ENCODE results near the gene TCTN1. TPM values are rescaled to one million over a fixed set of nuclear protein-coding genes. Genes with fewer than 3 reads are reported as not detected.
A peak's percentile ranks its signal among the peaks of the same experiment; 100 is the strongest.

Gene TCTN1
- total RNA-seq, 3 donors from 2014 or later = 7.2 to 23.7 (median 8.2) TPM

DNA sequence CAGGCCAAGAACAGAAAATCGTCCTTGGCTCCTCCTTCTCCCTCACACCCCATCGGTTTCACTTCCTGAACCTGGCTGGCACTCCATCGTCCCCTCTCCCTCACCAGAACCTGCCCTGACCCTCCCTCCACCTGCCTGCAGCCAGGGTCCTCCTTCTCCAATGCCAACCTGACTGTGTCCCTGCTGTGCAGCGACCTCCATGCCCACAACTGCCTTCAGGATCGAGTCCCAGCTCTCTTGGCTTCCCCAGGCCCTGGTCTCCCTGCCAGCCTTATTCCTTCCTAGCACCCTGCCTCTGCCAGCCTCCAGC, 55.2 kb downstream of the TCTN1 start:
- H3K4me1 ChIP-seq (ENCODE audit: low read depth) = no peaks in the 10 kb centered on the region
- TF ChIP-seq, protein P1, sequence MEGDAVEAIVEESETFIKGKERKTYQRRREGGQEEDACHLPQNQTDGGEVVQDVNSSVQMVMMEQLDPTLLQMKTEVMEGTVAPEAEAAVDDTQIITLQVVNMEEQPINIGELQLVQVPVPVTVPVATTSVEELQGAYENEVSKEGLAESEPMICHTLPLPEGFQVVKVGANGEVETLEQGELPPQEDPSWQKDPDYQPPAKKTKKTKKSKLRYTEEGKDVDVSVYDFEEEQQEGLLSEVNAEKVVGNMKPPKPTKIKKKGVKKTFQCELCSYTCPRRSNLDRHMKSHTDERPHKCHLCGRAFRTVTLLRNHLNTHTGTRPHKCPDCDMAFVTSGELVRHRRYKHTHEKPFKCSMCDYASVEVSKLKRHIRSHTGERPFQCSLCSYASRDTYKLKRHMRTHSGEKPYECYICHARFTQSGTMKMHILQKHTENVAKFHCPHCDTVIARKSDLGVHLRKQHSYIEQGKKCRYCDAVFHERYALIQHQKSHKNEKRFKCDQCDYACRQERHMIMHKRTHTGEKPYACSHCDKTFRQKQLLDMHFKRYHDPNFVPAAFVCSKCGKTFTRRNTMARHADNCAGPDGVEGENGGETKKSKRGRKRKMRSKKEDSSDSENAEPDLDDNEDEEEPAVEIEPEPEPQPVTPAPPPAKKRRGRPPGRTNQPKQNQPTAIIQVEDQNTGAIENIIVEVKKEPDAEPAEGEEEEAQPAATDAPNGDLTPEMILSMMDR (IDR thresholded peaks at IDR 0.05) = no peak
- DNase-seq (no peak), ATAC-seq (peak; percentile 43)
- intact Hi-C loops (cut with DNase I, micrococcal nuclease) = no loop called here
- no peaks in the 10 kb centered on the region for H3K36me3 ChIP-seq (ENCODE audit: low read depth)
- H3K4me3 ChIP-seq = no peak overlapping the region
- H3K9me3 ChIP-seq = peaks cover 9% of the 10 kb centered on the region

DNA sequence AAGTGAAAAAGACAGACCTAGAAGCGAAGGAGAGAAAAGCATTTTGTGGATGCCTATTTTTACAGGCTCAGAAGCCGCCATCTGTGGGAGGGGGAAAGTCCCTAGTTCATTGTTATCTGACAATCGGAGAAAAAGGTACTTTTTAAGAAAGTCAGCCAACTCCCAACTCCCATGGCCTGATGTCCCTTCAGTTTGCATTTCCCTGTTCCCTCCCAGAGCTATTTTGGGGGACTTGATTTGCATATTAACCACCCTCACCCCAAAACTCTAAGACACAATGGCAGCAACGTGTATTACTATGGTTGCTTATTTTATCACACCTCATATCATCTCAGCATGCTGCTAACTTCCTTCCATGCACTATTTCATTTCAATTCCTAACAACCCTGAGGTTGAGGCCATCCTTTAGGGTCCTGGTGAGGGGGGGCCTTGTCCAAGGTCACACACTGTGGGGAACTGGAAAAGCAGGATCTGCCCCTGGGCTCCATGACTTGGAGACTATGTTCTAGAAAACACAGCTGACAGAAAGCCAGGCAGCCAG, 56.3 kb downstream of the TCTN1 start:
- intact Hi-C loops (cut with DNase I, micrococcal nuclease) = no loop called here

DNA sequence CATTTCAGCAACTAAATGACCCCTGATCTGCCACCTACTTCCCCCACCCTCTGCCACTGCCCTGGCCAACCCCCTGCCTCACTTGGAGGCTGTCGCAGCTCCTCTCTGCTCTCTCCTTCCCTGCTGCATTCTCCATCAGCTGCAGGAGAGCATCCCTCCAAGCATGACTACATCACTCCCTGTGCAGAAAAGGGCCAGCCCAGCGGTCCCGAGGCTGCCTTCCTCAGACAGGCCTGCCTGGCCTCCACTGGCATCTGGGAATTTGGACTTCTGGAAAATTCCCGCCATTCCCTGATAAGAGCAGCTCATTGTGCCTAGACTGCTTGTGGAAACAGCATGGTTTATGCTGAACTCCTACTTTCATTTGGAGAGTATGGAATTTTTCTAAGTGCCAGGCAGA, 62.2 kb downstream of the TCTN1 start:
- Histone ChIP-seq H3K4me3 (no peak overlapping the region), H3K4me1 (ENCODE audit: low read depth) (no peaks in the 10 kb centered on the region), H3K9me3 (peaks cover 2% of the 10 kb centered on the region), H3K36me3 (ENCODE audit: low read depth) (no peaks in the 10 kb centered on the region)
- TF ChIP-seq, protein P1 (IDR thresholded peaks at IDR 0.05) = no peak
- DNase-seq (no peak), ATAC-seq (no peak)
- intact Hi-C loops (cut with DNase I, micrococcal nuclease) = no loop called here

More for the DNA sequence above, 56.3 kb downstream of the TCTN1 start:
- no peaks in the 10 kb centered on the region for H3K36me3 ChIP-seq (ENCODE audit: low read depth)
- DNase-seq = no peak
- H3K4me3 ChIP-seq = no peak overlapping the region
- TF ChIP-seq, protein P1 (IDR thresholded peaks at IDR 0.05) = no peak
- peak; percentile 44 for ATAC-seq
- peaks cover 4% of the 10 kb centered on the region for H3K9me3 ChIP-seq
- no peaks in the 10 kb centered on the region for H3K4me1 ChIP-seq (ENCODE audit: low read depth)

DNA sequence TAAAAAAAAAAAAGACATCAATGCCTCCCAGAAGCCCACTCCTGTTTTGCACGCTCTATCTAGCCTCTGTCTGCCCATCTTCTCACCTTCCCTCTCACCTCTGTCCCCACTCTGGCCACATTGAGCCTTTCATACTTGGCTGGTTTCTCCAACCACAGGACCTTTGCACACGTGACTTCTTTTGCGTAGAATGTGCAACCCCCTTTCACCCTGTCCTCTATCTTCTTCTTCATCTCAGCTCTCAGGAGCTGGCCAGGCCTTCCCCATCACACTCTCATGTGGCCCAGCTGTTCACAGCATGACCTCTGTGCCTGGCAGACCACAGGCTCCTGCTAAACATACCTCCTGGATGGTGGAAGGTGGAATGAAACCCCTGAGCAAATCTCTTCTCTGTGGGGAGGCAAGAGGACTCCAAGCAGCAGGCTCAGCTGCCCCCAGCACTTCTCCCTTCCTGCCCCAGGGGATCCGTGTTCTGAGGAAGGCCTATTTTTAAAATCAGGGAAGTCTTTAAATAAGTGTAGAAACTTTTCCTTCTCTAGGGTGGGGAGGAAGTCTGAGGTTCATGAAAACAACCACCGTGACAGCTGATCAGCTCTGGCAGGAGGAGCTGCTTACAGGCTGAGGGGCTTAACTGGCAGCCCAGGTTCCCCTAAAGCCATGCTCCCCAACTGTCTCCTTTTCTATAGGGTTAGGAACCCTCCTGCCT, 63.4 kb downstream of the TCTN1 start:
- TF ChIP-seq, protein P1 (IDR thresholded peaks at IDR 0.05) = no peak
- intact Hi-C loops (cut with DNase I, micrococcal nuclease) = no loop called here
- no peak for DNase-seq
- Histone ChIP-seq H3K36me3 (ENCODE audit: low read depth) (no peaks in the 10 kb centered on the region), H3K4me3 (no peak overlapping the region), H3K4me1 (ENCODE audit: low read depth) (no peaks in the 10 kb centered on the region), H3K9me3 (peaks cover 2% of the 10 kb centered on the region)
- peak; percentile 68 for ATAC-seq

DNA sequence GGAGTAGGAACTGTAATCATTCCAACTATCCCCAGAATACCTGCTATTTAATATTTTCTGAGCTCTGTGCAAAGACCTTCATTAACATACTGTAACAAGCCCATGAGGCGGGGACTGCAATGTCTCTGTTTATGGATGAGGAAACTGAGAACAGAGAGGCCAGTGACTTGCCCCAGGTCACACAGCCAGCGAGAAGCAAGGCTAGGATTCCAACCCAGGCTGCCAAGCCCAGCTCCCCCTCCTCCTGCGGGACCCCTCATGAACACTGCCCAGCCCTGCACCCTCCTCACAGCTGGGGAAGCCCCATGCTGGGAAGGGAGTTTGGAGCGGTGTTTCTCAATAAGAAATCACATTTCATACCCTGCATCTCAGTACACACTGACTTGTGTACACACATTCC, 64.1 kb downstream of the TCTN1 start:
- intact Hi-C loops (cut with DNase I, micrococcal nuclease) = no loop called here

More for the DNA sequence above, 64.1 kb downstream of the TCTN1 start:
- TF ChIP-seq, protein P1 (IDR thresholded peaks at IDR 0.05) = no peak
- no peaks in the 10 kb centered on the region for H3K36me3 ChIP-seq (ENCODE audit: low read depth)
- H3K4me1 ChIP-seq (ENCODE audit: low read depth) = no peaks in the 10 kb centered on the region
- H3K9me3 ChIP-seq = peaks cover 2% of the 10 kb centered on the region
- no peak overlapping the region for H3K4me3 ChIP-seq
- DNase-seq (no peak), ATAC-seq (no peak)
